Astrocyte of the cerebellum (primary cell): ENCODE data around the gene EIF1B.
A peak's percentile ranks its signal among the peaks of the same experiment; 100 is the strongest.

Experiments used
- DNase-seq: peaks from one replicate; pipeline ENCODE4 v3.0.0-alpha.2; 2011; ENCODE audit warnings: low read depth
- H3K4me3 ChIP-seq: 2 replicates; pipeline ENCODE4 v1.5.1; 2011; ENCODE audit warnings: mild to moderate bottlenecking, low read depth, low read length, moderate library complexity
- in situ Hi-C: cut with HindIII; loops from 2 replicates; pipeline ENCODE4 v1.10.0; 2017; ENCODE audit warnings: low sequenced_read_pairs
- TF ChIP-seq, protein P1 (sequence below): IDR thresholded peaks from 2 replicates; pipeline ENCODE4 v1.5.1; 2012; ENCODE audit warnings: low read length, low read depth, moderate library complexity, mild to moderate bottlenecking; ENCODE audit errors: missing control alignments

The EIF1B gene

GRCh38 chr3:40306336-40306735 lies 3.2 kb upstream of the EIF1B start:
- no peak for DNase-seq
- in situ Hi-C loops: no loop called here
- TF ChIP-seq, protein P1, sequence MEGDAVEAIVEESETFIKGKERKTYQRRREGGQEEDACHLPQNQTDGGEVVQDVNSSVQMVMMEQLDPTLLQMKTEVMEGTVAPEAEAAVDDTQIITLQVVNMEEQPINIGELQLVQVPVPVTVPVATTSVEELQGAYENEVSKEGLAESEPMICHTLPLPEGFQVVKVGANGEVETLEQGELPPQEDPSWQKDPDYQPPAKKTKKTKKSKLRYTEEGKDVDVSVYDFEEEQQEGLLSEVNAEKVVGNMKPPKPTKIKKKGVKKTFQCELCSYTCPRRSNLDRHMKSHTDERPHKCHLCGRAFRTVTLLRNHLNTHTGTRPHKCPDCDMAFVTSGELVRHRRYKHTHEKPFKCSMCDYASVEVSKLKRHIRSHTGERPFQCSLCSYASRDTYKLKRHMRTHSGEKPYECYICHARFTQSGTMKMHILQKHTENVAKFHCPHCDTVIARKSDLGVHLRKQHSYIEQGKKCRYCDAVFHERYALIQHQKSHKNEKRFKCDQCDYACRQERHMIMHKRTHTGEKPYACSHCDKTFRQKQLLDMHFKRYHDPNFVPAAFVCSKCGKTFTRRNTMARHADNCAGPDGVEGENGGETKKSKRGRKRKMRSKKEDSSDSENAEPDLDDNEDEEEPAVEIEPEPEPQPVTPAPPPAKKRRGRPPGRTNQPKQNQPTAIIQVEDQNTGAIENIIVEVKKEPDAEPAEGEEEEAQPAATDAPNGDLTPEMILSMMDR: no peak

GRCh38 chr3:40307176-40307575 lies 2.3 kb upstream of the EIF1B start:
- TF ChIP-seq, protein P1: no peak
- in situ Hi-C loops: no loop called here
- DNase-seq: peak; percentile 57
- no peak overlapping the region for H3K4me3 ChIP-seq

More at GRCh38 chr3:40306336-40306735, 3.2 kb upstream of the EIF1B start:
- no peak overlapping the region for H3K4me3 ChIP-seq

DNA sequence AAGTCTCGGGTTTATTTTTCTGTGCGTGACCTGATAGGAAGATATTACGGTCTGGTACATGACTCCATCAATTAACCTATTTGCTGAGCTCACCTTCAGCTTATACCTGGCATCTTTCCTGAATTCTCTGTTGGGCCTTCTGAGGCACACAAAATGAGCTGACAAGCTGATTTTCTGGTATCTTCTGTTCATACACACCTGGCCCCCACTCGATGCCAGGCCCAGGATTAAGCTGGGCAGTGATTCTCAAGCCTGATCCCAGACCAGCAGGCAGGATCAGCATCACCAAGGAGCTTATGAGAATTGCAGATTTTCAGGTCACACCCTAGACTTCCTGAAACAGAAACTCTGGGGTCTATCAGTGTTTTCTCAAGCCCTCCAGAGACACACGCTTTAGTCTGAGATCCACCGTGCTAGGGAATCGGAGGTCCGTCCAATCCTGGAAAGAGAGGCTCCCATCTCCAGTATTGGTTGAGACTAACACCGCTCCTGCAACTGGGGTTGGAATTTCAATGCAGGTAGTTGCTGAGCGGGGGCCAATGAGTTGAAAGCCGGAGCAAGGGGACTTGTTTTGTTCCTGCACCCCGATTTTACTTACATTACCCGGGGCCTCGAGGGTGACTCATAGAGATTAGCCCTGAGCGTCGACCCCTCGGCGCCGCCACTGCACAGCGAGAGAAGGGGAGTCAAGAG lies 636 bp upstream of the EIF1B start:
- H3K4me3 ChIP-seq: peak overlapping the region; percentile 92
- no peak for DNase-seq
- in situ Hi-C loops: no loop called here

GRCh38 chr3:40309925-40310695 lies 603 bp downstream of the EIF1B start:
- in situ Hi-C loops: no loop called here
- no peak for DNase-seq
- peak overlapping the region; percentile 92 for H3K4me3 ChIP-seq
- TF ChIP-seq, protein P1: no peak

More for the DNA sequence above, 636 bp upstream of the EIF1B start:
- TF ChIP-seq, protein P1: no peak

DNA sequence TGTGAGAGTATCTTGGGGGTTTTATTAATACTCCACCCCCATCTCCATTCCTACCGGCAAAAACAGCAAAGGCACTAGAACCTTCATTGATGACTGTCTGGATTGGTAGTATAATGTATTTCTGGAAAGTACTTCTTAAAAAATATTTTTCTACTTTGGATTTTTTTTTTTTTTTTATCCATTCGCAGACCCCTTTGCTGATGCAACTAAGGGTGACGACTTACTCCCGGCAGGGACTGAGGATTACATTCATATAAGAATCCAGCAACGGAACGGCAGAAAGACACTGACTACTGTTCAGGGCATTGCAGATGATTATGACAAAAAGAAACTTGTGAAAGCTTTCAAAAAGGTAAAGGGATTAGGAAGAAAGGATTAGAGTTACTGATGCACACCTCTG lies 1.2 kb downstream of the EIF1B start:
- in situ Hi-C loops: no loop called here
- TF ChIP-seq, protein P1: no peak
- peak overlapping the region; percentile 92 for H3K4me3 ChIP-seq
- DNase-seq: no peak

DNA sequence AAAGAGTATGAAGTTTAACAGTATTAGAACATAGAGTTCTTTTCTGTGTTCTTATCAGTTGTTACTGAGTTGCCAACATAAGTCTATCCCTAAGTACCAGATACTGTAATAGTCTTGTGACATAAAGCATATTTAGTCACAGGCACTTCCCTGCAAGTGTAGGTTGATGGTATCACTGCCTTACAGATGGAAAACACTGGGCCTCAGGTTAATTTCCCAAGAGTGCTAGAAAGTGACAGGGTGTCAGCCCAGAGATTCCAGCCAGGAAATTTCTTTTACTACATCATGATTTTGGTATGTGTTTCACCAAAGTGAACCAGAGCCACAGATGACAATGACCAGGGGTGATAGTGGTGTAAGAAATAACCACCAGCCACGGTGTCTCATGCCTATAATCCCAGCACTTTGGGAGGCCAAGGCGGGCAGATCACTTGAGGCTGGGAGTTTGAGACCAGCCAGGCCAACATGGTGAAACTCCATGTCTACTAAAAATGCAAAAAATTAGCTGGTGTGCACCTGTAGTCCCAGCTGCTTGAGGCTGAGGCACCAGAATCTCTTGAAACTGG lies 3.2 kb downstream of the EIF1B start:
- no peak overlapping the region for H3K4me3 ChIP-seq
- in situ Hi-C loops: no loop called here
- DNase-seq: no peak
- TF ChIP-seq, protein P1: no peak
